WTC11 (cell line): ENCODE data around the gene SELENBP1.

ENCODE experiments used
- ATF1 ChIP-seq: sonication (generic); formaldehyde crosslinking; IDR thresholded peaks from 2 replicates; pipeline ENCODE4 v1.8.1; 2023; ENCODE audit warnings: mild to moderate bottlenecking, moderate library complexity, missing genetic modification reagents
- CREB1 ChIP-seq: sonication (generic); formaldehyde crosslinking; IDR thresholded peaks from 2 replicates; pipeline ENCODE4 v1.8.0; 2023; ENCODE audit warnings: mild to moderate bottlenecking, missing genetic modification reagents
- CREM ChIP-seq: sonication (generic); formaldehyde crosslinking; IDR thresholded peaks from 2 replicates; pipeline ENCODE4 v1.8.1; 2022; ENCODE audit warnings: mild to moderate bottlenecking, missing genetic modification reagents, moderate library complexity
- FOXJ3 ChIP-seq: sonication (generic); formaldehyde crosslinking; IDR thresholded peaks from 2 replicates; pipeline ENCODE4 v1.9.0; 2021; ENCODE audit warnings: missing genetic modification reagents, mild to moderate bottlenecking, borderline replicate concordance
- TF ChIP-seq, protein P1 (sequence below): sonication (generic); formaldehyde crosslinking; IDR thresholded peaks from 2 replicates; pipeline ENCODE4 v1.8.1; 2023; ENCODE audit warnings: mild to moderate bottlenecking, missing genetic modification reagents, moderate library complexity
- TF ChIP-seq, protein P2 (sequence below): fragments of 200-600 bp; IDR thresholded peaks from 2 replicates; pipeline ENCODE4 v1.8.0; 2022; ENCODE audit warnings: antibody characterized with exemption
- TF ChIP-seq, protein P3 (sequence below): fragments of 250-450 bp; sonication (Bioruptor Pico); IDR thresholded peaks from 2 replicates; pipeline ENCODE4 v1.9.0; 2021; ENCODE audit warnings: mild to moderate bottlenecking
- TF ChIP-seq, protein P4 (sequence below): sonication (generic); formaldehyde crosslinking; IDR thresholded peaks from 2 replicates; pipeline ENCODE4 v1.8.1; 2023; ENCODE audit warnings: mild to moderate bottlenecking, missing genetic modification reagents, borderline replicate concordance

DNA sequence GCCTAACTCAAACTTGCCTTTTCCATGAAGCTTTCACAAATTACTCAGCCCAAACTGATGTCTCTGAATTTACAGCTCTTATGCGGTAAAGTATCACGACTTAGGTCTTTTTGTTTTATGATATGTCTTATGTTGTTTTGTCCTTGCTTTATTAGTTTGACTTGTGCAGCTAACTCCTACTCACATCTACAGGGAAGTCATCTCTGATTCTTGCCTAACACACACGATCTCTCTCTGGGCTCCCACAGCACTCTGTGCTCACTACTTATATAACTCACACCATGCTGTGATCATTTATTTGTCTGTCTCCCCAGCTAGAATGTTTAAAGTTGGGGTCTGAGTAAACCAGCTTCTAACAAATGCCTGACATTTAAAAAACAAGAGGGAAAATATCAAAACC, 35.9 kb downstream of the SELENBP1 start:
- TF ChIP-seq FOXJ3 (CRISPR knock-in tag) (no peak), ATF1 (no peak), CREB1 (no peak), CREM (no peak)
- TF ChIP-seq, protein P1, sequence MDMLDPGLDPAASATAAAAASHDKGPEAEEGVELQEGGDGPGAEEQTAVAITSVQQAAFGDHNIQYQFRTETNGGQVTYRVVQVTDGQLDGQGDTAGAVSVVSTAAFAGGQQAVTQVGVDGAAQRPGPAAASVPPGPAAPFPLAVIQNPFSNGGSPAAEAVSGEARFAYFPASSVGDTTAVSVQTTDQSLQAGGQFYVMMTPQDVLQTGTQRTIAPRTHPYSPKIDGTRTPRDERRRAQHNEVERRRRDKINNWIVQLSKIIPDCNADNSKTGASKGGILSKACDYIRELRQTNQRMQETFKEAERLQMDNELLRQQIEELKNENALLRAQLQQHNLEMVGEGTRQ = no peak
- TF ChIP-seq, protein P2, sequence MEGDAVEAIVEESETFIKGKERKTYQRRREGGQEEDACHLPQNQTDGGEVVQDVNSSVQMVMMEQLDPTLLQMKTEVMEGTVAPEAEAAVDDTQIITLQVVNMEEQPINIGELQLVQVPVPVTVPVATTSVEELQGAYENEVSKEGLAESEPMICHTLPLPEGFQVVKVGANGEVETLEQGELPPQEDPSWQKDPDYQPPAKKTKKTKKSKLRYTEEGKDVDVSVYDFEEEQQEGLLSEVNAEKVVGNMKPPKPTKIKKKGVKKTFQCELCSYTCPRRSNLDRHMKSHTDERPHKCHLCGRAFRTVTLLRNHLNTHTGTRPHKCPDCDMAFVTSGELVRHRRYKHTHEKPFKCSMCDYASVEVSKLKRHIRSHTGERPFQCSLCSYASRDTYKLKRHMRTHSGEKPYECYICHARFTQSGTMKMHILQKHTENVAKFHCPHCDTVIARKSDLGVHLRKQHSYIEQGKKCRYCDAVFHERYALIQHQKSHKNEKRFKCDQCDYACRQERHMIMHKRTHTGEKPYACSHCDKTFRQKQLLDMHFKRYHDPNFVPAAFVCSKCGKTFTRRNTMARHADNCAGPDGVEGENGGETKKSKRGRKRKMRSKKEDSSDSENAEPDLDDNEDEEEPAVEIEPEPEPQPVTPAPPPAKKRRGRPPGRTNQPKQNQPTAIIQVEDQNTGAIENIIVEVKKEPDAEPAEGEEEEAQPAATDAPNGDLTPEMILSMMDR = no peak
- TF ChIP-seq, protein P3, sequence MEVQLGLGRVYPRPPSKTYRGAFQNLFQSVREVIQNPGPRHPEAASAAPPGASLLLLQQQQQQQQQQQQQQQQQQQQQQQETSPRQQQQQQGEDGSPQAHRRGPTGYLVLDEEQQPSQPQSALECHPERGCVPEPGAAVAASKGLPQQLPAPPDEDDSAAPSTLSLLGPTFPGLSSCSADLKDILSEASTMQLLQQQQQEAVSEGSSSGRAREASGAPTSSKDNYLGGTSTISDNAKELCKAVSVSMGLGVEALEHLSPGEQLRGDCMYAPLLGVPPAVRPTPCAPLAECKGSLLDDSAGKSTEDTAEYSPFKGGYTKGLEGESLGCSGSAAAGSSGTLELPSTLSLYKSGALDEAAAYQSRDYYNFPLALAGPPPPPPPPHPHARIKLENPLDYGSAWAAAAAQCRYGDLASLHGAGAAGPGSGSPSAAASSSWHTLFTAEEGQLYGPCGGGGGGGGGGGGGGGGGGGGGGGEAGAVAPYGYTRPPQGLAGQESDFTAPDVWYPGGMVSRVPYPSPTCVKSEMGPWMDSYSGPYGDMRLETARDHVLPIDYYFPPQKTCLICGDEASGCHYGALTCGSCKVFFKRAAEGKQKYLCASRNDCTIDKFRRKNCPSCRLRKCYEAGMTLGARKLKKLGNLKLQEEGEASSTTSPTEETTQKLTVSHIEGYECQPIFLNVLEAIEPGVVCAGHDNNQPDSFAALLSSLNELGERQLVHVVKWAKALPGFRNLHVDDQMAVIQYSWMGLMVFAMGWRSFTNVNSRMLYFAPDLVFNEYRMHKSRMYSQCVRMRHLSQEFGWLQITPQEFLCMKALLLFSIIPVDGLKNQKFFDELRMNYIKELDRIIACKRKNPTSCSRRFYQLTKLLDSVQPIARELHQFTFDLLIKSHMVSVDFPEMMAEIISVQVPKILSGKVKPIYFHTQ = no peak
- TF ChIP-seq, protein P4, sequence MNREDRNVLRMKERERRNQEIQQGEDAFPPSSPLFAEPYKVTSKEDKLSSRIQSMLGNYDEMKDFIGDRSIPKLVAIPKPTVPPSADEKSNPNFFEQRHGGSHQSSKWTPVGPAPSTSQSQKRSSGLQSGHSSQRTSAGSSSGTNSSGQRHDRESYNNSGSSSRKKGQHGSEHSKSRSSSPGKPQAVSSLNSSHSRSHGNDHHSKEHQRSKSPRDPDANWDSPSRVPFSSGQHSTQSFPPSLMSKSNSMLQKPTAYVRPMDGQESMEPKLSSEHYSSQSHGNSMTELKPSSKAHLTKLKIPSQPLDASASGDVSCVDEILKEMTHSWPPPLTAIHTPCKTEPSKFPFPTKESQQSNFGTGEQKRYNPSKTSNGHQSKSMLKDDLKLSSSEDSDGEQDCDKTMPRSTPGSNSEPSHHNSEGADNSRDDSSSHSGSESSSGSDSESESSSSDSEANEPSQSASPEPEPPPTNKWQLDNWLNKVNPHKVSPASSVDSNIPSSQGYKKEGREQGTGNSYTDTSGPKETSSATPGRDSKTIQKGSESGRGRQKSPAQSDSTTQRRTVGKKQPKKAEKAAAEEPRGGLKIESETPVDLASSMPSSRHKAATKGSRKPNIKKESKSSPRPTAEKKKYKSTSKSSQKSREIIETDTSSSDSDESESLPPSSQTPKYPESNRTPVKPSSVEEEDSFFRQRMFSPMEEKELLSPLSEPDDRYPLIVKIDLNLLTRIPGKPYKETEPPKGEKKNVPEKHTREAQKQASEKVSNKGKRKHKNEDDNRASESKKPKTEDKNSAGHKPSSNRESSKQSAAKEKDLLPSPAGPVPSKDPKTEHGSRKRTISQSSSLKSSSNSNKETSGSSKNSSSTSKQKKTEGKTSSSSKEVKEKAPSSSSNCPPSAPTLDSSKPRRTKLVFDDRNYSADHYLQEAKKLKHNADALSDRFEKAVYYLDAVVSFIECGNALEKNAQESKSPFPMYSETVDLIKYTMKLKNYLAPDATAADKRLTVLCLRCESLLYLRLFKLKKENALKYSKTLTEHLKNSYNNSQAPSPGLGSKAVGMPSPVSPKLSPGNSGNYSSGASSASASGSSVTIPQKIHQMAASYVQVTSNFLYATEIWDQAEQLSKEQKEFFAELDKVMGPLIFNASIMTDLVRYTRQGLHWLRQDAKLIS (CRISPR knock-in tag) = no peak
